A549 (cell line): ENCODE results near the gene SKIC2.

Experiments
- CTCF ChIP-seq: fragments of >200 bp; sonication (Bioruptor Twin); formaldehyde crosslinking; IDR thresholded peaks from 3 replicates; pipeline ENCODE4 v1.5.1; 2016
- EP300 ChIP-seq, 2 experiments: fragments of >200 bp; sonication (Bioruptor Twin); formaldehyde crosslinking; IDR thresholded peaks; 2 replicates in 1 of 2; 3 replicates in 1 of 2; pipeline ENCODE4 v1.6.1; 2016 to 2017
- JUN ChIP-seq, 2 experiments: fragments of >200 bp; sonication (Bioruptor Twin); formaldehyde crosslinking; IDR thresholded peaks; 2 replicates in 1 of 2; 3 replicates in 1 of 2; pipeline ENCODE4 v1.6.1; 2016 to 2017
- KDM1A ChIP-seq: fragments of 200-600 bp; sonication (generic); IDR thresholded peaks from 2 replicates; pipeline ENCODE4 v1.6.1; 2016; ENCODE audit warnings: low read depth, mild to moderate bottlenecking
- MAFK ChIP-seq: fragments of 450-650 bp; IDR thresholded peaks from 2 replicates; pipeline ENCODE4 v1.6.1; 2014; ENCODE audit not compliant: partially characterized antibody
- SMC3 ChIP-seq: fragments of >200 bp; sonication (Bioruptor Twin); formaldehyde crosslinking; IDR thresholded peaks from 3 replicates; pipeline ENCODE4 v1.6.1; 2018; ENCODE audit warnings: inconsistent platforms
- ZSCAN20 ChIP-seq: fragments of 250-450 bp; sonication (Bioruptor Pico); IDR thresholded peaks from 2 replicates; pipeline ENCODE4 v1.8.0; 2022; ENCODE audit warnings: mild to moderate bottlenecking, moderate library complexity

GRCh38 chr6:31958412-31958740 lies 599 bp upstream of the SKIC2 start:
- TF ChIP-seq MAFK (no peak), EP300 (IDR thresholded peaks at IDR 0.05) (no peak), CTCF (no peak), SMC3 (no peak), JUN (IDR thresholded peaks at IDR 0.05) (no peak), ZSCAN20 (CRISPR knock-in tag) (no peak), KDM1A (no peak)
